Stimulated activated memory B cell treated with anti-CD40 and anti-IgM and Interleukin-4, amounts not matched to agents 10 μg/mL and 1 μg/mL and 100 μg/mL, for 72 hours (primary cell): ENCODE results near the gene CCNYL1.
A peak's percentile ranks its signal among the peaks of the same experiment; 100 is the strongest.

Source experiments
- ATAC-seq: fragments of 150-1000 bp; cut with Tn5 transposase; 2 replicates; pipeline ENCODE4 v1.10.0; 2021
- H3K27ac Mint-ChIP-seq: one replicate; pipeline ENCODE4 v1.8.0; 2022; ENCODE audit warnings: mild to moderate bottlenecking, mixed read lengths
- H3K27me3 Mint-ChIP-seq: one replicate; pipeline ENCODE4 v1.8.0; 2022; ENCODE audit warnings: mixed read lengths
- H3K36me3 Mint-ChIP-seq: one replicate; pipeline ENCODE4 v1.8.0; 2022; ENCODE audit warnings: mixed read lengths
- H3K4me1 Mint-ChIP-seq: one replicate; pipeline ENCODE4 v1.8.0; 2022; ENCODE audit warnings: mixed read lengths
- H3K4me3 Mint-ChIP-seq: one replicate; pipeline ENCODE4 v1.8.0; 2022; ENCODE audit warnings: mild to moderate bottlenecking, moderate library complexity, mixed read lengths
- H3K9me3 Mint-ChIP-seq: one replicate; pipeline ENCODE4 v1.8.0; 2022; ENCODE audit warnings: mixed read lengths

The CCNYL1 gene

DNA sequence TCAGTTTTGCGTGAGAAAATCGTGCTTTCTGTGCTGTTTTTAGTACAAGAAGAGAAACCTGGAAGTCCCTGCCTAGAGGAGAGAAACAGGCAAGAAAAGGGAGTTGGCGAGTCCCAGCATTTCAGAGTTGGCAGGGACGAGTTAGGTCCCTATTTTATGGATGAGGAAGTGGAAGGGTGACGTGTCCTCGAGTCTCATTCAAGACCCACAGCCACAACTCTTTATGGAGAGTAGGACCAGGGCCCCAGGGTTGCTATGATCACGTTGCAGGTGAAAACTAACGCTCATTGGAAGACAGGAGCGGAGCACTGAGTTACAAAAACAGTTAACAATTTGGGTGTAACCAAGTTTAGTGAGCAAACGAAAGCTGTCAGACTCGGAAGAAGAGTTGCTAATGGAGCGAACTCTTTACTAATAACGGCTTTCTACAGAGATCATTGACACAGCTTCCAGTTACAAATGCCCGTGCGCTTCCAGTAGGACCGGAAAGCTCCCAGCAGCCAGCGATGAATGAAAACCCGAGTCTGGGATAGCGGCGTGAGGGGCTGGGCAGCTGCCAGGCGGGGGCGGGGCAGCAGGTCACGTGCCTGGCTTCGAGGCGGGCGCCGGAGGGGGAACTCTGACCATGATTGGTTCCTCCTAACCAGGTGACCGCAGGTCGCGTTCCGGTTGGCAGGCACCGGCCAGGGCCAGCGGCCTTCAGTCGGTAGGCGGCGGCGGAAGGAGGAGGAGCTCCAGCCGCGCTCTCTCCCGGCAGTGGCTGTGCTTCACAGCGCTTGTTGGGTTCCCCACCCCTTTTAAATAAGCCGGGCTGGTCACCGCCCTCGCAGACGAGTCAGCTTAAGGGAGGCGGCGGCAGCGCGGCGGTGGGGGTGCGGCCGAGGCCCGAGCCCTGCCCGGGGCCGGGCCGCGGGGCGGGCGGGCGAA lies at the start of gene CCNYL1:
Gene CCNYL1 (plus strand): TSS at position 827 of the 927 bp plus-strand sequence. CDS start 257 bp downstream, outside the sequence.
- Mint-ChIP-seq H3K27me3 (no peaks in the 10 kb centered on the region), H3K4me1 (peaks cover 33% of the 10 kb centered on the region), H3K4me3 (peak within 1 kb of the TSS; percentile 98), H3K9me3 (no peaks in the 10 kb centered on the region), H3K36me3 (peaks cover 6% of the 10 kb centered on the region), H3K27ac (peak within 1 kb of the TSS; percentile 91)
- ATAC-seq, result peak; percentile 99

DNA sequence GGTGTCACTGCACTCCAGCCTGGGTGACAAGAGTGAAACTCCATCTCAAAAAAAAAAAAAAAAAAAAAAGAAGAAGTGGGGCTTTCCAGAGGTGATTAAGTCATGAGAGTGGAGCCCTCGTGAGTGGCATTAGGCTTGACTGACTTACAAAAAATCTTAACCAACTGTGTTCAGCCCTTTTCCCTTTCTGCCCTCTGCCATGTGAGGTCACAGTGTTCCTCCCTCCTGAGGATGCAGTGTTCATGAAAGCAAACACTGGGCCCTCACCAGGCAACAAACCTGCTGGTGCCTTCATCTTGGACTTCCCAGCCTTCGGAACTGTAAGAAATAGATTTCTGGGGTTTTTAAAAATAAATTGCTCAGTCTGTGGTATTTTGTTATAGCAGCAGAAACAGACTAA lies 49.2 kb upstream of the CCNYL1 start:
- peak overlapping the region; percentile 76 for H3K4me3 Mint-ChIP-seq
- H3K27me3 Mint-ChIP-seq, result no peaks in the 10 kb centered on the region
- H3K27ac Mint-ChIP-seq, result peak overlapping the region; percentile 95
- no peaks in the 10 kb centered on the region for H3K36me3 Mint-ChIP-seq
- peaks cover 60% of the 10 kb centered on the region for H3K4me1 Mint-ChIP-seq
- peaks cover 4% of the 10 kb centered on the region for H3K9me3 Mint-ChIP-seq
- peak; percentile 97 for ATAC-seq

DNA sequence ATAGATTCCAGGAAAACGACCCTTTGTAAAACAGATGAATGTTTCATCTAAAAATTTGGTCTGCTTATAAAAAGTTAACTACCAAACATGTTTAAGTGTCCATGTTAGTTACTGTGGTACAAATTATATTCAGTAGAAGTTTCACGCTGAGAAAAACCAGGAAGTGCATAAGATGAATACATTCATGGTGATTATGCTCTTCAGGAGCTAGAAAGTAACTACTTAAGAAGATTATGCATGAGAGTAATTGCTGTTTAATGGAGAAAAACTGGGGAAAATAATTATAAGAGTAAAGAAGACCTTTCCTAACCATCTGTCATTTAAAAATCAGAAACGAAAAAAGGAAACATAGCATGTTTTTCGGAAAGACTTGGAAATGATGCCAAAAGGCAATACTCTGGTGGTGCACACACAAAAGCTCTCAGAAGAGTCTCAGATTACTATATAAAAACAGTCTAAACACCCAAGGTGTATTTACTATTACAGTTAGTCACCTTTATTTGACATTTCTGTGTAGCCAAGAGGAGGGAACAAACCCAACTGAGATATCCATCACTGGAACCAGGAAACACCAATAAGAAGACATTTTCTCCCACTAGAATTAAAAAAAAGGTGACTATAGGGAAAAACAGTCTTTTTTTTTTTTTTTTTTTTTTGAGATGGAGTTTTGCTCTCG lies 47.4 kb upstream of the CCNYL1 start:
- Mint-ChIP-seq H3K4me1 (peaks cover 66% of the 10 kb centered on the region), H3K27ac (peak overlapping the region; percentile 95), H3K36me3 (peaks cover 3% of the 10 kb centered on the region), H3K4me3 (peak overlapping the region; percentile 76), H3K27me3 (no peaks in the 10 kb centered on the region), H3K9me3 (peaks cover 4% of the 10 kb centered on the region)
- ATAC-seq, result no peak

DNA sequence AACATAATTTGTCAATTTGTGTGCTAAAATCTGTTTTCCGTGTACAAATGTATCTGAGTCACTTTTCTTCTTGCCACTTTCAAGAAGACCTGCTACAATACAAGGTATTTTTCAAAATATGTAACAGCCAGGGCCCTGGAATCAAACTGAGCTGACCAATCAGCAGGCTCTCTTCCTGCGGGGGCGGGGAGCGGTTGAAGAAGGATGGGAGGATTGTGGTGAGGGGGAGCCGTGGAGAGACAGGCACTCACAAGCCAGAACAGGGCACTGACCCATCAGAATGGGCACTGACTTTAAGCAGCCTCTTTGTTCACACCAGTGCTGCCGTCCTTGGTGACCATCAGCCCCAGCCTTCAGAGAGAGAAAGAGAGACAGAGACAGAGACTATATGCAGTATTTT lies 40.6 kb upstream of the CCNYL1 start:
- ATAC-seq, result no peak
- H3K27ac Mint-ChIP-seq, result no peak overlapping the region
- no peaks in the 10 kb centered on the region for H3K27me3 Mint-ChIP-seq
- no peak overlapping the region for H3K4me3 Mint-ChIP-seq
- peaks cover 21% of the 10 kb centered on the region for H3K36me3 Mint-ChIP-seq
- H3K9me3 Mint-ChIP-seq, result no peaks in the 10 kb centered on the region
- H3K4me1 Mint-ChIP-seq, result peaks cover 28% of the 10 kb centered on the region

DNA sequence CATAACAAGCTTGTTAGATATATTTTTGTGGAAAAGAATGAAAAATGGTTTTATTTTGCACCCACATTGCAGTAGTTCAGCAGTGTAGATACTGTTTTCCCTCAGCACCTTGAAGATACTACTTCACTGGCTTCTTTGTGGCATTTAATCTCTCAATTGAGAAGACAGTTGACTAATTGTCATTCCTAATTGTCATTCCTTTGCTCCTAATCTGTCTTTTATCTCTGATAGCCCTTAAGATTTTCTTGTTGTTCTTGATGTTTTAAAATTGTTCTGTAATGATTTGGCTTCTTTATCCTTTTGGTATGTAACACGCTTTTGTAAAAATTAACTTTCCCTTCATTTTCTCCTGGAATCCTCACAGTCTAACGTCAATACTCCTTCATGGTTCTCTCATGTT lies 38.0 kb upstream of the CCNYL1 start:
- no peak for ATAC-seq
- H3K4me3 Mint-ChIP-seq, result no peak overlapping the region
- H3K9me3 Mint-ChIP-seq, result no peaks in the 10 kb centered on the region
- no peak overlapping the region for H3K27ac Mint-ChIP-seq
- H3K36me3 Mint-ChIP-seq, result peaks cover 25% of the 10 kb centered on the region
- H3K4me1 Mint-ChIP-seq, result peaks cover 27% of the 10 kb centered on the region
- no peaks in the 10 kb centered on the region for H3K27me3 Mint-ChIP-seq

DNA sequence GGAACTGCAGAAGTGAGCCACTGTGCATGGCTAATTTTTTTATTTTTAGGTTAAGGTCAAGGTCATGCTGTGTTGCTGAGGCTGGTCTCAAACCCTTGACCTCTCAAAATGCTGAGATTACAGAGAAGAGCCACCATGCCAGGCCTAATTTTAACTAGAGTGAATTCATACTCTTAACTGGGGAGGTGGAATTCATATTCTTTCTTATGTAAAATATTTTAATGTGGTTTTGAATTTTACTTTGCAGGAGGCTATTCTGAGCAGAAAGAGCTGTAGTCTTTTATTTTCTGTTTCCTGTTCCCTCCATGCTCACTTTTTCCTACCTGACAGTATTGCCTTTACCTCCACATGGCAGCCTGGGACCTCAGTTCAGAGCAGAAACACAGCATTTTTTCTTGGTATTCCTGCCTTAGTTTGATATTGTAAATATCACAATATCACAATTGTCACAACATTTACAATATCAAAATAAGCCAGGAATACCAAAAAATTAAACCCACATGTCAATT lies 37.1 kb upstream of the CCNYL1 start:
- H3K4me1 Mint-ChIP-seq, result peaks cover 21% of the 10 kb centered on the region
- H3K4me3 Mint-ChIP-seq, result no peak overlapping the region
- H3K27me3 Mint-ChIP-seq, result no peaks in the 10 kb centered on the region
- no peak for ATAC-seq
- no peak overlapping the region for H3K27ac Mint-ChIP-seq
- H3K9me3 Mint-ChIP-seq, result no peaks in the 10 kb centered on the region
- H3K36me3 Mint-ChIP-seq, result peaks cover 19% of the 10 kb centered on the region

DNA sequence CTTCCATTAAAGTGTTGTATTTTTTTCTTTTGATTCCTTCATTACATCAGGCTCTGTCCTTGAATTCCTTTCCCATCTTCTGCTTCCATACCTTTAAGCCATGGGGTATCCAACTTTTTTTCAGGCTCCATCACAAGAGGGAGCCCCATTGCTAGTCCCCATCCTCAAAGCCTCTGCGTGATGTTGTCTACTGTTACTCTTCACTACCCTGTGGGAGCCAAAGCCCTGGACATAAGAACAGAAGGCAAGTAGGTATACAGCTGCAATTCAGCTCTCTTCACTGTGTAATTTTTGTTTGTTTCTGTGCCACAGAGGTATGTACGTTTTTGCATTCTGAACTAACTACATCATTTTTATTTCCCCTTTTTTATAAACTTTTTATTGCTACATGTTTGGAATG lies 36.6 kb upstream of the CCNYL1 start:
- no peaks in the 10 kb centered on the region for H3K27me3 Mint-ChIP-seq
- no peak overlapping the region for H3K4me3 Mint-ChIP-seq
- H3K9me3 Mint-ChIP-seq, result no peaks in the 10 kb centered on the region
- no peak overlapping the region for H3K27ac Mint-ChIP-seq
- H3K36me3 Mint-ChIP-seq, result peaks cover 17% of the 10 kb centered on the region
- ATAC-seq, result no peak
- H3K4me1 Mint-ChIP-seq, result peaks cover 21% of the 10 kb centered on the region

DNA sequence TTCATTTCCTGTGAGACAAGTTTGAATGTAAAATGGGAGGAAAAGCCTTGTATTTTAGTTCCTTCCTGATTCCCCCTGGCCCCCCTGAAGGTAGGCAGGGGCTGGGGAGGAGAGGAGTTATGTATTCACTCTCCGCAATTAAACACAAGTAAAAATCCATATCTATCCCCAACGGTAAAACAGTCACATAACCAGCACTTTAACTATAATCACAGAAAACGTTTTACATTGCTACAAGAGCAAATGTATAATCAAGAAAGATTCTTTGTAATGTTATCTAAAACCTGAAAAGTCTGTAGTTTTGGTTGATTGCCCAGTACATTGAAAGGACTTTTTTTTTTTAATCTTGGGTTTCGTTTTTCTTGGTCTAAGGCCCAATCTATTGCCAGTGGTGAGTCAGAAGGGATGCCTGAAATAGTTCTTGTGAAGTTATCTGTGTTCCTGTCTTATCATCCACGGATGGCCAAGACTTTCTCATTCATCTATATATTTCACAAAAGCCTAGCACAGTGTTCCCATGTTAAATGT lies 34.5 kb upstream of the CCNYL1 start:
- ATAC-seq, result no peak
- Mint-ChIP-seq H3K9me3 (no peaks in the 10 kb centered on the region), H3K27me3 (no peaks in the 10 kb centered on the region), H3K36me3 (peaks cover 12% of the 10 kb centered on the region), H3K27ac (peak overlapping the region; percentile 75), H3K4me3 (no peak overlapping the region), H3K4me1 (peaks cover 21% of the 10 kb centered on the region)

DNA sequence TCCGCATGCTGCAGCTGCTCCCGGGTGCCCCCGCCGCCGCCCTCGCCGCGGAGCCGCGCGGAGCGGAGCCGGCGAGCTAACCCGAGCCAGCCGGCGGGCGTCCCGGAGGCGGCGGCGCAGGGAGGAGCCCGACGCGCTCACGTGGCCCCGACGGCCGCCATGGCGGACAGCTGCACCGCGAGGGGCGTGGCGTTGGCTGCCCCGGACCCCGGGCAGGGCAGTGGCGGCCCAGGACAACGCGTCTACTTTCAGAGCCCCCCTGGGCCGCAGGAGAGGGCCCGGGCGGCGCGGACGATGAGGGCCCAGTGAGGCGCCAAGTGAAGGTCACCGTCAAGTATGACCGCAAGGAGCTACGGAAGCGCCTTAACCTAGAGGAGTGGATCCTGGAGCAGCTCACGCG lies 30.0 kb upstream of the CCNYL1 start:
- Mint-ChIP-seq H3K27ac (no peak overlapping the region), H3K36me3 (no peaks in the 10 kb centered on the region)

DNA sequence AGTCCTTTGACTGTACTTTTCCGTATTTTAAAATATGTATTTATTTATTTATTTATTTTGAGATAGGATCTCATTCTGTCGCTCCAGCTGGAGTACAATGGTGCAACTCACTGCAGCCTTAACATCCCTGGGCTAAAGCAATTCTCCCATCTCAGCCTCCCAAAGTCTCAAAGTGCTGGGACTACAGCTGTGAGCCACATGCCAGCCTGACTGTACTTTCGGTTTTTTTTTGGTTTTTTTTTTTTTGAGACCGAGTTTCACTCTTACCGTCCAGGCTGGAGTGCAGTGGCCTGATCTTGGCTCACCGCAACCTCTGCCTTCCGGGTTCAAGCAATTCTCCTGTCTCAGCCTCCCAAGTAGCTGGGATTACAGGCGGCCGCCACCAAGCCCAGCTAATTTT lies 28.9 kb upstream of the CCNYL1 start:
- Mint-ChIP-seq H3K27ac (no peak overlapping the region), H3K4me3 (no peak overlapping the region), H3K27me3 (no peaks in the 10 kb centered on the region), H3K9me3 (no peaks in the 10 kb centered on the region), H3K36me3 (no peaks in the 10 kb centered on the region), H3K4me1 (no peaks in the 10 kb centered on the region)
- no peak for ATAC-seq

More for the DNA sequence above, 30.0 kb upstream of the CCNYL1 start:
- H3K4me3 Mint-ChIP-seq, result no peak overlapping the region
- ATAC-seq, result peak; percentile 53
- no peaks in the 10 kb centered on the region for H3K27me3 Mint-ChIP-seq
- peaks cover 8% of the 10 kb centered on the region for H3K4me1 Mint-ChIP-seq
- H3K9me3 Mint-ChIP-seq, result no peaks in the 10 kb centered on the region

DNA sequence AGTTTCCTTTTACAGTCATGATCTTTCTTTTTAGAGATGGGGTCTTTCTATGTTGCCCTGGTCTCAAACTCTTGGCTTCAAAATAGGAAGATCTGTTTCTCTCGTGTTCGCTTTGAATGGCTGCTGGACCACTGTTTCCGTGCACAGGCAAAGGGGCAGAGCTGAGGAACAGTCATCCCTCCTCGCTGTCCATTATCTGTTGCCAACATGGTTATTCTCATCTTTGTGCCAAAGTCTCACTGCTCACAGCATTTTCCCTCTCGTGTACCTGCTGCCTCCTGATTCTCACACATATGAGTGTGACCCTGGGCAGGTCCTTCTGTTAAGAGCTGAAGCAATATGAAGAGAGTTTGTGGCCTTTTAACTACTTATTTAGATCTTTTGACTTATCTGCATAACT lies 28.0 kb upstream of the CCNYL1 start:
- no peaks in the 10 kb centered on the region for H3K9me3 Mint-ChIP-seq
- H3K27ac Mint-ChIP-seq, result no peak overlapping the region
- no peaks in the 10 kb centered on the region for H3K27me3 Mint-ChIP-seq
- ATAC-seq, result no peak
- H3K36me3 Mint-ChIP-seq, result no peaks in the 10 kb centered on the region
- no peak overlapping the region for H3K4me3 Mint-ChIP-seq
- H3K4me1 Mint-ChIP-seq, result no peaks in the 10 kb centered on the region

DNA sequence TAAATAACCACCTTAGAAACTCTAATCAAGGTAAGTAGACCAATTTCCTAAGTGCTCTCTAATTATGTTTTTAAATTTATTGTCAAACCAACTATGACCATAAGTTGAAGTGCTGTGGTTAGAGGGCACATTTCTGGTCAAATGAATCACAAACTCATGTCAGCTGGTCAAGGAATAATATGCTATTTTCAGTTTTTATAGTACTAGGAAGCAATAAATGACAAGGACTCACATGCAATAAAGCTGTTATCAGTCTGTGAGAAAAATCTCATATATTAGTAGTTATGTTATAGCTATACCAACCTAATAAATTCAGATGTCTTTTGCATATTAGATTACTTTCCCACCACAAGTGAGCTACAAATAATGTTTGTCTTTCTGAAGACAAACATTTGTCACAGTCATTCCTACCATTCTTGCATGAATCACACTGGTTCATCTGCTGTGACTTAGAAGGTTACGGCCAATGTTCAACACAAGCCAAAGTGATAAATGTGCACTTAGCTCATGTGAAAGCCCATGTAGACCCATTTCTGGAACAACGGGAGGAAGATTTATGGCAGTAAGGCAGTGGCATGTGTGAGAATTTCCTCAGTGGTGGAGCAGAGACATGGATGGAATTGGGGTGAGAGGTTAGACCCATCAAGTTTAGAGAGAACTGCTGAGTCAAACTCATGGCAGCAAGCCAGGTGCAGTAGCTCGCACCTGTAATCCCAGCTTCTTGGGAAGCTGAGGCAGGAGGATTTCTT lies 27.4 kb upstream of the CCNYL1 start:
- H3K9me3 Mint-ChIP-seq, result no peaks in the 10 kb centered on the region
- no peaks in the 10 kb centered on the region for H3K36me3 Mint-ChIP-seq
- no peak overlapping the region for H3K4me3 Mint-ChIP-seq
- H3K27me3 Mint-ChIP-seq, result no peaks in the 10 kb centered on the region
- H3K27ac Mint-ChIP-seq, result no peak overlapping the region
- no peaks in the 10 kb centered on the region for H3K4me1 Mint-ChIP-seq
- no peak for ATAC-seq

DNA sequence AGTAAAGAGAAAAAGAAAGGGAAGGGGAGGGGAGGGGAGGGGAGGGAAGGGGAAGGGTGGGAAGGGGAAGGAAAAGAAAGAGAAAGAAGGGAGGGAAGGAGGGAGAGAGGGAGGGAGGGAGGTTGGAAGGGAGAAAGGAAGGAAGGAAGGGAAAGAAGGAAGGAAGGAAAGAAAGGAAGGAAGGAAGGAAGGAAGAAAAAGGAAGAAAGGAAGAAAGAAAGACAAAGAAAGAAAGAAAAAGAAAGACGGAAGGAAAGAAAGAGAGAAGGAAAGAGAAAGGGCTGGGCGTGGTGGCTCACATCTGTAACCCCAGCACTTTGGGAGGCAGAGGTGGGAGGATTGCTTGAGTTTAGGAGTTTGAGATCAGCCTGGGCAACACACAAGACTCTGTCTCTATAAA lies 24.6 kb upstream of the CCNYL1 start:
- H3K27ac Mint-ChIP-seq, result no peak overlapping the region
- no peaks in the 10 kb centered on the region for H3K9me3 Mint-ChIP-seq
- H3K36me3 Mint-ChIP-seq, result no peaks in the 10 kb centered on the region
- H3K4me1 Mint-ChIP-seq, result no peaks in the 10 kb centered on the region
- H3K27me3 Mint-ChIP-seq, result no peaks in the 10 kb centered on the region
- ATAC-seq, result no peak
- no peak overlapping the region for H3K4me3 Mint-ChIP-seq

DNA sequence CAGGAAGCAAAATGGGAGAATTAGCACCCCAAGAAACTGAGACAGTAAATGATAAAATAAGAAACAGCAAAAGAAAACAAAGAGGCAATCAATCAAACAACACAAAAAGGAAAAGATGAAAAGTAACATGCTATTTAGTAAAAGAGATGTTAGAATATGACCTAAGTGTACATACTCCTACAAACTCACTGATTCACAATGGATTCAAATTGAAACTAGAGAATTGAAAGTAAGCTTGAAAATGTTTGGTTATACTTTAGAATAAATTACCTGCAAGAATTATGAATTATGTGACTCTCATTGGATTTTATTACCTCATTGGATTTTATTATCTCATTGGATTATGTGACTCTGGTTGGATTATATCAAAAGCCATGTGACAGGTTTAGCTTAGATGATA lies 22.8 kb upstream of the CCNYL1 start:
- no peaks in the 10 kb centered on the region for H3K27me3 Mint-ChIP-seq
- H3K4me3 Mint-ChIP-seq, result no peak overlapping the region
- no peaks in the 10 kb centered on the region for H3K9me3 Mint-ChIP-seq
- peaks cover 6% of the 10 kb centered on the region for H3K4me1 Mint-ChIP-seq
- ATAC-seq, result no peak
- no peaks in the 10 kb centered on the region for H3K36me3 Mint-ChIP-seq
- no peak overlapping the region for H3K27ac Mint-ChIP-seq
